Rectal smooth muscle tissue (tissue), 1 donor: ENCODE results near the gene LMCD1.

Experiments
- H3K27ac ChIP-seq: one replicate; pipeline ENCODE4 v1.7.0; 2013; ENCODE audit warnings: low read depth, low read length, inconsistent platforms
- H3K27me3 ChIP-seq: one replicate; pipeline ENCODE4 v1.7.0; 2013; ENCODE audit warnings: low read length; ENCODE audit not compliant: control insufficient read depth, insufficient read depth
- H3K36me3 ChIP-seq: one replicate; pipeline ENCODE4 v1.7.0; 2013; ENCODE audit warnings: low read length; ENCODE audit not compliant: control insufficient read depth, insufficient read depth
- H3K4me1 ChIP-seq: one replicate; pipeline ENCODE4 v1.7.0; 2013; ENCODE audit warnings: low read length; ENCODE audit not compliant: control insufficient read depth, insufficient read depth
- H3K4me3 ChIP-seq: one replicate; pipeline ENCODE4 v1.7.0; 2013; ENCODE audit warnings: low read length
- H3K9ac ChIP-seq: one replicate; pipeline ENCODE4 v1.7.0; 2013; ENCODE audit warnings: low read length

Gene LMCD1

GRCh38 chr3:8518138-8518537 lies 16.5 kb downstream of the LMCD1 start:
- no peaks in the 10 kb centered on the region for H3K27me3 ChIP-seq

DNA sequence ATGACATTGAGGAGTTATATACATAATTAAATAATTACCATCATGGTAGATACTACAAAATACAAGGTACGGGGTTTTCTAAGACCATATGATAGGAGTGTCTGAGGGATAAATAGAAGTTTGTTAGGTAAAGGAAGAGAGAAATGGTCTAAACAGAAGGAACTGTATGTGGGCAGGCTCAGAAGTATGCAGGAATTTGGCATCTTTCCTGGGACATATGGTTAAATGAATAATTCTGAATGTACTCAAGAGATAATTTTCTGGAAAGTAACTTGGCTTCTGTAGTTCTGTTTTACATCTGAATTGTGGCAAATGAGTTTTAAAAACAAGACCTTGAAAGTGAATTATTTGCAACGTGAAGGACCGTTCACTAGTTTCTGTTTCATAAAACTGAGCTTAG lies 17.5 kb downstream of the LMCD1 start:
- Histone ChIP-seq H3K4me3 (no peak overlapping the region), H3K9ac (no peak overlapping the region), H3K27ac (no peak overlapping the region), H3K27me3 (no peaks in the 10 kb centered on the region), H3K4me1 (no peaks in the 10 kb centered on the region), H3K36me3 (no peaks in the 10 kb centered on the region)

More at GRCh38 chr3:8518138-8518537, 16.5 kb downstream of the LMCD1 start:
- Histone ChIP-seq H3K4me3 (no peak overlapping the region), H3K4me1 (no peaks in the 10 kb centered on the region), H3K36me3 (no peaks in the 10 kb centered on the region), H3K27ac (no peak overlapping the region), H3K9ac (no peak overlapping the region)

DNA sequence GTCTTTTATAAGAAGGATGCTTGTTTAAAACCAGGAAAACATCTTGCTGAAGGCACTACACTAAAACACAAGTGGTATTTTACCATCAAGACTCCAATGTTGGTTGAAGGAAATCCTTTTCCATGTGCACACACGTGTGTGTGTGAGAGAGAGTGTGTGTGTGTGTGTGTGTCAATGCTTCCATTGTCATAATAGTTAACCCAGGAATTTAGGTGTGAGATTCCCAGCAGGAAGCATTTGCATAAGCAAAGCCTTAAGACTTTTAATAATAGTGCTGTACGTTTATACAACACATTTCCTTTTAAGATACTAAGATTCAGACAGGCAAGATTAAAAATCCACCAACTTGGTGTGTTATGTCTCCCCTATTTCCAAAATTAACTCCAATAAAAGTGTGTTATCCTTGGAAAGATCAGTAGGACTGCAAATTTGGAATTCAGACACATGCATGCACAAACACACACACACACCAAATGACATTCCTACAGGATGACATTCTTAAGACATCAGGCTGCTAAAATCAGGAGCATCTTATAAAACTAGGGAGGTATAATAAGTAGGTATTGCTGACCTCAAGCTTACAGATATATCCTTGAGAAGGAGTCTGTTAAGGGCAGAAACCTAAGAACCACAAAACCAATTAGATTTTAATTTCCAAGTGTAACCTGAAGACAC lies 18.3 kb downstream of the LMCD1 start:
- H3K27me3 ChIP-seq, result no peaks in the 10 kb centered on the region
- no peak overlapping the region for H3K27ac ChIP-seq
- H3K4me3 ChIP-seq, result no peak overlapping the region
- no peaks in the 10 kb centered on the region for H3K4me1 ChIP-seq
- no peaks in the 10 kb centered on the region for H3K36me3 ChIP-seq
- H3K9ac ChIP-seq, result no peak overlapping the region

DNA sequence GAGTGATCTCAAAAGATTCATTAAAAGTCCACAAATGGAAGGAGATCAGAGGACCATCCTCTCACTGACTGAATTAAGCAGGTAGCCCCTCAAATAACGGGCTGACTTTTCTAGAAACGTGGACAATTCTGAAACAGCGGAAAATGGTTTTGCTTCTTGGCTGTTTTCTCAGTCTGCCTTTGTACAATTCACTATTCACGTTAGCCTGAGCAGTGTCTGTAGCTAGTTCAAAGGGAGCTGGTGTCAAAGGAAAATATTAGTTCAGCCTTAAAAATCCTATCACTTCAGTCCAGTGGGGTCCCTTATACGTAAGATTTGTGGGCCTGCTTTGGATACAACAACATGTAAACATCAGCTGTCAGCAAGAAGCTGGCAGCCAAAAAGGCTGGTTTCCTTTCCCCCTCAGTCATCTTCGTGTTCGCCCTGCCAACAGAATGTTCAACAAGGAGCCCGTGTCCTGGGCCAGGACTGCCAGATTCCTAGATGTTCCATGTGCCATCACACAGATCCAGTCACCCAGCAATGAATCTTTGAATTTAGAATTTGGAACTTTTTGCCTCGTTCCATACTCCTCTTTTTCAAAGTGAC lies 19.3 kb downstream of the LMCD1 start:
- H3K9ac ChIP-seq, result no peak overlapping the region
- H3K36me3 ChIP-seq, result no peaks in the 10 kb centered on the region
- no peaks in the 10 kb centered on the region for H3K4me1 ChIP-seq
- H3K4me3 ChIP-seq, result no peak overlapping the region
- H3K27me3 ChIP-seq, result no peaks in the 10 kb centered on the region
- H3K27ac ChIP-seq, result no peak overlapping the region

DNA sequence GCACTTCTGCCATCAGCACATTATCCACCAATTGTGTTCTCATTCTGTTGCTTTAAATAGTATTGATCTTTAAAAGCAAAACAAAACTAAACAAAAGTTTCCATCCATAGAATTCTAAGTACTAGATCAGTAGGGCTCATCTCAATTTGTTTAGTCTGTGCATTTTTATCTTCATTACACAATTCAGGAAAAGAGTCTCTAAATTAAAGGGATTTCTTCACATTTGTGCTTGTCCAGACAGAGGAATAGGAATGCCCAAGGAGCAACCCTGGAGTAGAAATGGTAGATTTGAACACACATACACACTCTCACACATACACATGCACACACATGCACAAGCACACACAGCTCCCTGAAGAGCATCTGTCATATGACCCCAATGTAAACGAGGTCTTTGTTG lies 21.4 kb downstream of the LMCD1 start:
- Histone ChIP-seq H3K27ac (no peak overlapping the region), H3K4me1 (no peaks in the 10 kb centered on the region), H3K36me3 (no peaks in the 10 kb centered on the region), H3K27me3 (no peaks in the 10 kb centered on the region), H3K4me3 (no peak overlapping the region), H3K9ac (no peak overlapping the region)

DNA sequence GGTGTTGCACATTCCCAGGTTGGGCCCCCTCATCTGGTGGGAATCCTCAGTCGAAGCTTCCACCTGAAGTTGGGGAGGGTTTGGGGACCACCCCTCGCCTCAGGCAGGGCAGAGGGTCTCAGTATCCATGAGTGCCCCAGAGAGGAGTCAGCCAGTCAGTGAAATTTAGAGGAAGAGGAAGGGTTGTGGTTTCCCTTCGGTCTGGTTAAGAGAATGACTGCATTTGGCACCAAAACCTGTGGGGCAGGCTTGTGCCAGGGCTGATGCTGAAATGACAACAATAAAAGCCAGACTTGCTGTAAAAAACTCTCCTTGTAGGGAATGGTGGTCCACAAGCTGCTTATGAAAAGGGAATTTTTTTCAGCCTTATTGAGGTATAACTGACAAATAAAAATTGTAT lies 22.6 kb downstream of the LMCD1 start:
- Histone ChIP-seq H3K4me1 (no peaks in the 10 kb centered on the region), H3K9ac (no peak overlapping the region), H3K27me3 (no peaks in the 10 kb centered on the region), H3K36me3 (no peaks in the 10 kb centered on the region), H3K27ac (no peak overlapping the region), H3K4me3 (no peak overlapping the region)

- no peaks in the 10 kb centered on the region for H3K4me1 ChIP-seq
- no peak overlapping the region for H3K4me3 ChIP-seq
- H3K36me3 ChIP-seq, result no peaks in the 10 kb centered on the region
- no peak overlapping the region for H3K9ac ChIP-seq
- no peak overlapping the region for H3K27ac ChIP-seq
- no peaks in the 10 kb centered on the region for H3K27me3 ChIP-seq
These were observed 23.2 kb downstream of the LMCD1 start for GRCh38 chr3:8524656-8525399.

- Histone ChIP-seq H3K36me3 (no peaks in the 10 kb centered on the region), H3K9ac (no peak overlapping the region), H3K4me3 (no peak overlapping the region), H3K27ac (no peak overlapping the region), H3K27me3 (no peaks in the 10 kb centered on the region), H3K4me1 (no peaks in the 10 kb centered on the region)
These were observed 24.3 kb downstream of the LMCD1 start for GRCh38 chr3:8525893-8526292.

- no peak overlapping the region for H3K27ac ChIP-seq
- no peak overlapping the region for H3K9ac ChIP-seq
- no peaks in the 10 kb centered on the region for H3K36me3 ChIP-seq
- H3K27me3 ChIP-seq, result no peaks in the 10 kb centered on the region
- H3K4me3 ChIP-seq, result no peak overlapping the region
- no peaks in the 10 kb centered on the region for H3K4me1 ChIP-seq
These were observed 27.6 kb downstream of the LMCD1 start for GRCh38 chr3:8529181-8529637.

GRCh38 chr3:8529738-8530525 lies 28.3 kb downstream of the LMCD1 start:
- Histone ChIP-seq H3K27ac (no peak overlapping the region), H3K9ac (no peak overlapping the region), H3K36me3 (no peaks in the 10 kb centered on the region), H3K27me3 (no peaks in the 10 kb centered on the region), H3K4me1 (no peaks in the 10 kb centered on the region), H3K4me3 (no peak overlapping the region)

DNA sequence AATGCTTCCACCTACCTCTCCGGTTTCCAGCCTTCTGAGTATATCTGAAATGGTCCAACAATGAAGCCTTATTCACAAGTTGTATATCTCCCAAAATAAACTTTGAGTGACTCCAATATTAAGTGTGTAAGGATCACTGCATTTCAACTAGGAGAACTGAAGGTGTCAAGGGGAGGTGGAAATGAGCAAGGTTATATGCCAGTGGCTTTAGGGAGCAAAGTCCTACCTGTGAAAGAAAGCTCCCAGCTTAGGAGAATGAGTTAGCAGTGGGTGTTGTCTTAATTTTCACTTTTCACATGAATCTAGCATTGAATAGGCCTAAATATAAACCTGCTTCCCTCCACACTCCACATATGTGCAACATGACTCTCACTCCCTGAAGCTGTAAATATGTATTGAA lies 29.0 kb downstream of the LMCD1 start:
- no peak overlapping the region for H3K4me3 ChIP-seq
- no peaks in the 10 kb centered on the region for H3K27me3 ChIP-seq
- no peak overlapping the region for H3K9ac ChIP-seq
- H3K36me3 ChIP-seq, result no peaks in the 10 kb centered on the region
- H3K4me1 ChIP-seq, result no peaks in the 10 kb centered on the region
- no peak overlapping the region for H3K27ac ChIP-seq

GRCh38 chr3:8532251-8532871 lies 30.7 kb downstream of the LMCD1 start:
- Histone ChIP-seq H3K36me3 (peaks cover 3% of the 10 kb centered on the region), H3K27me3 (no peaks in the 10 kb centered on the region), H3K27ac (no peak overlapping the region), H3K9ac (no peak overlapping the region), H3K4me3 (no peak overlapping the region), H3K4me1 (no peaks in the 10 kb centered on the region)
